Measurements from ENCODE around the gene APP.

DNA sequence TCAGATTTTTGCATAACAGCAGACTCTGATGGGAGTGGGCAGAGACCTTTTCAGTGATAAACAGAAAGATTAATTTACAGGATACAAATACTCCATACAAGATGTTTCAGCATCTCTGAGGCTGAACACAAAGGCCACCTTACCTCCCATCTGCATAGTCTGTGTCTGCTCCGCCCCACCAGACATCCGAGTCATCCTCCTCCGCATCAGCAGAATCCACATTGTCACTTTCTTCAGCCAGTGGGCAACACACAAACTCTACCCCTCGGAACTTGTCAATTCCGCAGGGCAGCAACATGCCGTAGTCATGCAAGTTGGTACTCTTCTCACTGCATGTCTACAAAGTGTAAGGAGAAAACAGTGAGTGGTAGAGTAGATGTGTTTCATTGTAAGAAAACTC, 119.7 kb downstream of the APP start:
- TF ChIP-seq CTCF (tag by site-specific recombination; IDR thresholded peaks at IDR 0.05) (no peak), ZNF266 (tag by site-specific recombination; IDR thresholded peaks at IDR 0.05; ENCODE audit: low read depth) (no peak), ZNF558 (tag by site-specific recombination; IDR thresholded peaks at IDR 0.05) (no peak), ZNF416 (tag by site-specific recombination; IDR thresholded peaks at IDR 0.05) (no peak), ZNF274 (IDR thresholded peaks at IDR 0.05; ENCODE audit: low read length) (no peak), ZNF274 (tag by site-specific recombination; IDR thresholded peaks at IDR 0.05; ENCODE audit: borderline replicate concordance) (no peak), ZNF175 (tag by site-specific recombination; IDR thresholded peaks at IDR 0.05) (no peak)

All from HEK293 (cell line).